Aorta (tissue), 5 donors: ENCODE results near the gene CELF2. TPM values are rescaled to one million over a fixed set of nuclear protein-coding genes. Genes with fewer than 3 reads are reported as not detected.

Experiments
- ATAC-seq: fragments of 200-7000 bp; cut with Tn5 transposase; one replicate; pipeline ENCODE4 v1.9.1; 2022; ENCODE audit warnings: moderate library complexity; ENCODE audit not compliant: low FRiP score
- DNase-seq, 2 donors: peaks; one replicate each; pipeline ENCODE4 v3.0.0-alpha.2; 2020
- H3K27ac ChIP-seq, 2 donors: one replicate each; pipeline ENCODE4 v1.5.1; 2013; ENCODE audit warnings: low read length in 2 of 2, mild to moderate bottlenecking in 2 of 2, moderate library complexity in 2 of 2, control low read depth in 1 of 2, inconsistent platforms in 1 of 2, low read depth in 1 of 2
- H3K27me3 ChIP-seq, 2 donors: one replicate each; pipeline ENCODE4 v1.6.1; 2013; ENCODE audit warnings: control low read depth in 1 of 2, low read length in 1 of 2, mild to moderate bottlenecking in 1 of 2, moderate library complexity in 1 of 2; ENCODE audit not compliant: insufficient read depth in 2 of 2, control insufficient read depth in 1 of 2
- H3K36me3 ChIP-seq, 2 donors: one replicate each; pipeline ENCODE4 v1.6.1; 2013; ENCODE audit warnings: control low read depth in 1 of 2, low read length in 1 of 2, mild to moderate bottlenecking in 1 of 2; ENCODE audit not compliant: insufficient read depth in 2 of 2, control insufficient read depth in 1 of 2
- H3K4me1 ChIP-seq, 2 donors: one replicate each; pipeline ENCODE4 v1.6.1; 2013; ENCODE audit warnings: low read length in 2 of 2, control low read depth in 1 of 2, mild to moderate bottlenecking in 1 of 2, moderate library complexity in 1 of 2; ENCODE audit not compliant: insufficient read depth in 2 of 2, control insufficient read depth in 1 of 2
- H3K4me3 ChIP-seq, 2 donors: one replicate each; pipeline ENCODE4 v1.5.1; 2013; ENCODE audit warnings: low read length in 2 of 2, control low read depth in 1 of 2, mild to moderate bottlenecking in 1 of 2
- H3K9me3 ChIP-seq: one replicate; pipeline ENCODE4 v1.6.1; 2013; ENCODE audit warnings: mild to moderate bottlenecking, low read length; ENCODE audit not compliant: control insufficient read depth
- WGBS, 2 donors: extraction: QIAGEN DNeasy Blood & Tissue Kit; methylation state at CpG; one replicate each; pipeline ENCODE4 v1.1.7; 2013; 5-methylcytosine and 5-hydroxymethylcytosine counted together
- intact Hi-C, 2 donors: fragments of 100-400 bp; cut with DNase I; formaldehyde crosslinking; loops; one replicate each; pipeline versions ENCODE4 v1.14.2 to v1.15.0; 2022
- polyA plus RNA-seq, 2 donors: library from polyadenylated mRNA; stranded (reverse); fragments of 200-250 nt; gene quantifications; one replicate each; pipeline ENCODE4 v1.2.3, GENCODE V29; 2013
- total RNA-seq, 2 donors: library from RNA; stranded (reverse); fragmentation: NEBNext Ultra II Directional; extraction: Animal tissue kit (Norgen Biotek cat#: 25700); gene quantifications; one replicate each; pipeline ENCODE4 v1.2.1, GENCODE V29; 2021
- donor health status: healthy with polysubstance abuse.
- donor health status: Bipolar disorder and iron deficiency.
- donor health status: DM: no; HTN: no; CAD: no.
- donor health status: DM: no; HTN: no; CAD: no.
- donor health status: DM: yes; HTN: yes; CAD: no.

CELF2 gene
- total and polyA plus RNA-seq, 4 donors, result 10.9 to 55.4 (median 36.4) TPM

DNA sequence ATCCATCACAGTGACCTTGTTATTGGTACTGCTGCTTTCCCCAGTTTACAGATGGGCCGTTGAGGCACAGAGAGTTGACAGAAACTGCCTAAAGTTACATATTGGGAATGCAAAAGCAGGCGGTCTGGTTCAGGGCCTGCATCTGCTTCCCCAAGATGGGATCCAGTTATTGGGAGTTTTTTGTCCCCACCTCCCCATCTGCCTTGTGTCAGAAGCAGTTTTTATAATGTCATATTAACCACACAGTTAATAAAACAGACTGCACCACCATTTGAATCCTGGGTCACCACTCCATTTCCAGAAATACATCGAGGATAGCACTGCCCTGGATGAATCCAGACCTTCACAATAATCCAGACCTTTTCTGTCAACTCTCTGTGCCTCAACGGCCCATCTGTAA lies 67.9 kb downstream of the CELF2 start:
- Histone ChIP-seq H3K4me3 (no peak overlapping the region), H3K4me1 (peaks cover 3% of the 10 kb centered on the region in 2 donors), H3K9me3 (no peaks in the 10 kb centered on the region), H3K36me3 (no peaks in the 10 kb centered on the region), H3K27me3 (no peaks in the 10 kb centered on the region), H3K27ac (no peak overlapping the region)
- intact Hi-C loops, result no loop called here
- DNase-seq, result no peak
- ATAC-seq, result no peak
- WGBS, 2 donors, result 90 to 93% methylated on average over 4 of the region's 4 CpGs

DNA sequence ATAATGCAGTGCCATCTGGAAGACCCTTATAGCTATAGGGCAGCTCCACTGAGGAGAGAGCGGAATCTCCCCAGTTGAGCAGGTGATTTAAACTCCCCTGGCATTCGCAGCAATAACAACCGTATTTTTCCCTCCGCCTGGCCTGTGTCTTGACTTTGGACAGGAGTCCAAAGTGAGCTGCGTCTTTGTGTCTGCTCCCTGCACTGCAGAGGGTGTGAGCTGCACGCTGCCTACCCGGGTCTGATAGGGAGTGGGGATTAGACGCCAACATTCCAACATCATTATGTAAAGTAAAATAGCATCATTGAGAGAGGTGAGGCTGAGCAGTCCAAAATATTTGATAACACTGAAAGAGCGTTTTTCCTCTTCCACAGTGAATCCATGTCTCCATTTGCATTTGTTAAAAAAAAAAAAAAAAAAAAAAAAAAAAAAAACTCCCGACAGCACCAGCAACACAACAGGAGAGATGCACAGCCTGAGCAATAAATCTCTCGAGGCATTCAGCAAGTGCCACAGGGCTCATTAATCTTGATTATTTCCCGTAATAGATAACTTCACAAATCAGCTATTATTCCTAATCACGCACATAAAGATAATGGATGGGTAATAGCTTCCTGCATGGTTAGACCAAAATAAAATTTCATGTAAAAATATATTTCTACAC lies 68.6 kb downstream of the CELF2 start:
- DNase-seq, result no peak
- WGBS, 2 donors, result 23 to 26% methylated on average over 13 of the region's 13 CpGs
- Histone ChIP-seq H3K4me3 (no peak overlapping the region), H3K36me3 (no peaks in the 10 kb centered on the region), H3K4me1 (peaks cover 0 to 3% of the 10 kb centered on the region in 2 donors), H3K9me3 (no peaks in the 10 kb centered on the region), H3K27ac (no peak overlapping the region), H3K27me3 (no peaks in the 10 kb centered on the region)
- intact Hi-C loops, result no loop called here
- no peak for ATAC-seq

DNA sequence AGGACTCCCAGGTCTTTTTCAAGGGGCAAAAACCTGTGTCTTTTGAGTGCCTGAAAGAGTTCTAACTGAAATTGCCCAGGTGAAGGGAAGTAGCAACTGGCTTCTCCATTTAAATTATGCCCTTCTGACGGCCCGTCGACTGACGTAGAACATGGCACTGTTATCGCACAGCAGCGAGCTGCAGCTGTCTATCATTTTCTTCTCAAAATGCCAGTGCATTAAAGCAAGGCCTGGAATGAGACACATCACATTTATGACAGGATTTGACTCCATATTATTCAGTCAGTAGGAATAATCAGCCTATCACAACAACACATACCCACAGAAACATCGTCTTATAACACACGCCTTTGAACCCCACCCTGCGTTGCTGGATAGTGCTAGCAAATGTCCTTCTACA lies 69.7 kb downstream of the CELF2 start:
- ATAC-seq (no peak), DNase-seq (no peak)
- intact Hi-C loops, result no loop called here
- Histone ChIP-seq H3K27ac (no peak overlapping the region), H3K36me3 (no peaks in the 10 kb centered on the region), H3K4me3 (no peak overlapping the region), H3K4me1 (peaks cover 0 to 6% of the 10 kb centered on the region in 2 donors), H3K9me3 (no peaks in the 10 kb centered on the region), H3K27me3 (no peaks in the 10 kb centered on the region)
- 96% methylated on average over 9 of the region's 9 CpGs for WGBS, 2 donors

DNA sequence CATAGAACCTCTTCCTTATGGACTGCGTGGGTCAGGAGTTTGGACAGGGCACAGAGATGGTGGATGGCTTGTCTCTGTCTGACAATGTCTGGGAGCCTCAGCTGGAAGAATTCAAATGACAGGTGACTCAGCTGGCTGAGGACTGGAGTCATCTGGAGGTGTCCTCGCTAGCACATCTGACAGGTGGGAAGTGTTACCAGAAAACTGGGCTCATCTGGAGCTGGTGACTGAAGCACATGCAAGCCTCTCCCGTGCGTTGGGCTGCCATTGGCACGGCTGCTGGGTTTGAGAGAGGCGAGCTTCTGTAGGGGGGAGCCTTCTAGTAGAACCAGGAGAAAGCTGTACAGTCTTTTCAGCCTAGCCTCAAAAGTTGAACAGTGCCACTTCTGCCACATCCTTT lies 71.0 kb downstream of the CELF2 start:
- Histone ChIP-seq H3K4me3 (no peak overlapping the region), H3K27ac (no peak overlapping the region), H3K4me1 (peaks cover 0 to 8% of the 10 kb centered on the region in 2 donors), H3K9me3 (no peaks in the 10 kb centered on the region), H3K36me3 (no peaks in the 10 kb centered on the region), H3K27me3 (no peaks in the 10 kb centered on the region)
- ATAC-seq, result no peak
- WGBS, 2 donors, result 97 to 100% methylated on average over 6 of the region's 6 CpGs
- intact Hi-C loops, result no loop called here
- no peak for DNase-seq

DNA sequence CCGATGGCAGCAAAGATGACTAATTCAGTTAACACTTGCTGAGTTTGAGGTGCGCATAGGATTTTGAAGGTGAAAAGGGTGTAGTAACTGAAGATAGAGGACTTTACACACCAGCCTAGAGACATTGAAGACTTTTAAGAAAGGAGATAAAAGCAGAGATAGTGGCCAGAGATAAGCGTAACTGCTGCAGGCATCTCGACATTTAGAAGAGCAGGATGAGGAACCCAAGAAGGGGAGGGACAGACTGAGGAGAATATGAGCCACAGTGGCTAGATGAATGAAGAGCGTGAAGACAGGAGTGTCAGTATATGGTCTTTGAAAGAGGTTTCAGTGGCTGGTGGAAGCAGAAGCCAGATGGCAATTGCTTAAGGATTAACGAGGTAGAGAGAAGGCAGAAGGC lies 71.6 kb downstream of the CELF2 start:
- Histone ChIP-seq H3K4me3 (no peak overlapping the region), H3K36me3 (no peaks in the 10 kb centered on the region), H3K9me3 (no peaks in the 10 kb centered on the region), H3K27me3 (no peaks in the 10 kb centered on the region), H3K27ac (no peak overlapping the region), H3K4me1 (peaks cover 0 to 8% of the 10 kb centered on the region in 2 donors)
- intact Hi-C loops, result no loop called here
- ATAC-seq (no peak), DNase-seq (no peak)
- 96 to 97% methylated on average over 6 of the region's 6 CpGs for WGBS, 2 donors

DNA sequence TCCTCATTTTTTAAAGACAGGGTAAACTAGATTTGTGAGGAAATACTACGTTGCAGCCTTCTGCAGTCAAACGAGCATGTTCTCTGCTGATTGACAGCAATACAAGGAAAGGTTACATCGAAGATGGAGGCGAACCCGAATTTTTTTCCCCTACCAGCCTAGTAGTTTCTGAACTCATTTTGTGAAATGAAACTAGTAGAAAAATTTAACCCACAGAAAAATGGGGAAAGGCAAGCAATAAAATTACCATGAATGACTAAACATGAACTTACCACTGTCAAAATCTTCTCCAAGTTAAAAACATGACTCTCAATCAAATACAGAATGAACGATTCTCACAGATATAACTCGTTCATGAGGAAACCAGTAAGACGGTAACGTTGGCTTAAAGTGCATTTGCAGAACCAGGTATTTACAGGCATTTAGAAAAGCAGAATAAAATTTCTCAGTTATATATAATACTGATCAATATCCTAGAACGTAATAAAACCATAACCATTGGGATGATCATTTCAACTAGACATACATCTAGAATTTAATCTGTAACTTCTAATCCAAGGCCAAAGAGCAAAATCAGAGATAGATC lies 73.9 kb downstream of the CELF2 start:
- H3K9me3 ChIP-seq, result no peaks in the 10 kb centered on the region
- H3K4me1 ChIP-seq, result peaks cover 0 to 4% of the 10 kb centered on the region in 2 donors
- intact Hi-C loops, result no loop called here
- ATAC-seq (no peak), DNase-seq (no peak)
- WGBS, 2 donors, result 96% methylated on average over 10 of the region's 10 CpGs
- no peaks in the 10 kb centered on the region for H3K36me3 ChIP-seq
- H3K27ac ChIP-seq, result no peak overlapping the region
- no peak overlapping the region for H3K4me3 ChIP-seq
- H3K27me3 ChIP-seq, result no peaks in the 10 kb centered on the region

DNA sequence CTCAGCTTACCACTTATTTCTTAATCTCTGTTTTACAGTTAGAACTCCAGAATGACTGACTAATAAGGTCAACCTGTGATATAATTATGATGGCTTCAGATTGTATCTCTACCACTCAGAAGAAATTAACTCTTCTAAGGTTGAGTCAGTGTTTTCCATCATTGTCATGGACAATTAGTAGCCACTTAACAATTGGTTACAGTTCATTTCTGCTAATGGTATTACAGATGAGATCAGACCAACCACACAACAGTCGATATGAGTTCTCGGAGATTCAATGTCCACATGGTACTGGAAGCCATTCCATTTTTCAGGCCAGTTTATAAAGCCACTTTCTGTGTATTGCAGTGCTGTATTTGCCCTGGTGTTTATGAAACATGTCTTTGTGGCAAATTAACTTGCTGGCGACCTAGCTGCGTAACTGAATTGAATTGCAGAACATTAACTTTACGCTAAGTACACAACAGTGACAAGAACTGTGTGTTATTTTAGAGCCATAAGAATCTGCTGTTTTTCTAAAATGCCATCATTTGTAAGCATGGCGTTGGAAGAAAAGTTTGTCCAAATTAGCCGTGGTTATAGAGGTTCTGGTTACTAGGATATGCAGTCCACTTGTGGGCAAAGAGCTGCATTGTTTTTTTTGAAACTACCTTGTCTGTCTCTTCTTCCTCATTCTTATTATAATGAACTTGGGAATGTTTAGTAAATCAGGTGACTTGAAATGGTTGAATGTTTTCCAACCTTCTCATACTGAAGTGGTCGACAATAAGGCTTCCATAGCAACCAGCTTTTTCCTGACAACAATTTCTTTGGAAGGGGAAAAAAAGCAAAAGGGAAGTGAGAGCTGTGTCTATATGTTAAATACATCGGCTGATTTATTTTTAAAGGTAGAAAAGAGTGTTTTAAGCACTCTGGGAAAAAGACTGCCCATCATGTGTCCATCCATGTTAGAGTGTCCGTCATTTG lies 76.4 kb downstream of the CELF2 start:
- Histone ChIP-seq H3K27me3 (no peaks in the 10 kb centered on the region), H3K4me3 (no peak overlapping the region), H3K4me1 (peaks cover 4% of the 10 kb centered on the region in 2 donors), H3K27ac (no peak overlapping the region), H3K9me3 (no peaks in the 10 kb centered on the region), H3K36me3 (no peaks in the 10 kb centered on the region)
- no peak for ATAC-seq
- WGBS, 2 donors, result 86 to 88% methylated on average over 10 of the region's 10 CpGs
- intact Hi-C loops, result no loop called here
- DNase-seq, result no peak

DNA sequence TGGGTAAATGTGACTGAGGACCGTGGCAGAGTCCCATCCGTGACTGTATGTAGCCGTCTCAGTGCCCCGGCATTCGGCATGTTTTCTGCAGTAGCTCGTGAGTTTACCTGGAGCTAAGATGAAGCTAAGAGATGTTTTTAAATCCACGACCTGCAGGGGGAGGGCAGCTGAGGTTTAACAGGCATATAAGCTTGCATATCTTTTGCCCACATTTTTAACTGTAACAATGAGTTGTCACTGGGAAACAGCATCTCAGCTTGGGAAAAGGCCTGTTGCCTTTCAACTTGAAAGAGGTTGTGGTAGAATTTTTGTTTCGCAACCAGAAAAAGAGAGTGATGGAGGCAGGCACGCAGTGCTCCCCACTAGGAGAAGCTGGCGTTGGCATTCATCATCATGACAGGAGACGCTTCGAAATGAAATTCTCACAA lies 77.7 kb downstream of the CELF2 start:
- Histone ChIP-seq H3K4me3 (no peak overlapping the region), H3K9me3 (no peaks in the 10 kb centered on the region), H3K4me1 (peaks cover 4% of the 10 kb centered on the region in 2 donors), H3K36me3 (no peaks in the 10 kb centered on the region), H3K27me3 (no peaks in the 10 kb centered on the region), H3K27ac (no peak overlapping the region)
- WGBS, 2 donors, result 89 to 94% methylated on average over 12 of the region's 12 CpGs
- intact Hi-C loops, result no loop called here
- ATAC-seq, result no peak
- no peak for DNase-seq
